Skin of body (tissue), 2 donors: ENCODE measurements around the gene CNPY3. TPM values are rescaled to one million over a fixed set of nuclear protein-coding genes. Genes with fewer than 3 reads are reported as not detected.
"Not testable (repeated sequence)": the region's sequence is repeated elsewhere in the genome, so short reads cannot be mapped to it uniquely, and the experiment has no call there.

ENCODE experiments used
- DNase-seq: peaks from one replicate; lab custom pipeline; 2025; lab: John Stamatoyannopoulos, UW
- total RNA-seq: library from RNA; depleted of rRNA; stranded (reverse); fragments of >200 nt; gene quantifications from one replicate; pipeline ENCODE4 v1.2.3, GENCODE V29; 2014

CNPY3 gene
- total RNA-seq, 1 donor from 2014 or later: 18.1 TPM

DNA sequence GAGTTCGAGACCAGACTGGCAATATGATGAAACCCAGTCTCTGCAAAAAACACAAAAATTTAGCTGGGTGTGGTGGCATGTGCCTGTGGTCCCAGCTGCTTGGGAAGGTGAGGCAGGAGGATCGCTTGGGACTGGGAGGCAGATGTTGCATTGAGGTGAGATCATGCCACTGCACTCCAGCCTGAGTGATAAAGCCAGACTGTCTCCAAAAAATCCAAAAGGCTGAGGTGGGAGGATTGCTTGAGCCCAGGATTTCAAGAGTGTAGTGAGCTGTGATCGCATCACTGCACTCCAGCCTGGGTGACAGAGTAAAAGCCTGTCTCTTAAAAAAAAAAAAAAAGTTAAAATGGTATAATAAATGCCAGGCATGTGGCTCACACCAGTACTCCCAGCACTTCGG lies 14.7 kb upstream of the CNPY3 start:
- DNase-seq: no peak

DNA sequence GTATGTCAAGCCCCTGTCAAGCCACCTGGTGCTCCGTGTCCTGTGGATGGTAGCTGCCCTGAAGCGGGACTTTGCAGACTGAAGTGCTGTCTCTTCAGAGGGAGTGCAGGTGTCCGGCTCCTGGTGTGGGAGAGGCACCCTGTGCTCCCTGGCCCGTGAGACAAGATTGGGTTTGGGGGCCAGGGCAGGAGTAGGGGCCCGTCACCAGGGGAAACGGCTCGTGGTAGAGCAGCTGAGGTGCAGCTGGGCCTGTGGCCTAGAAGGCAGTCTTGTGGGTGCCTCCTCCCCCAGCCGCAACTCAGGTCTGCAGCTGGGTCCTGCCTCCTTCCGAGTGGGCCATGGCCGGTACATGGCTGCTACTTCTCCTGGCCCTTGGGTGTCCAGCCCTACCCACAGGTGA lies 13.5 kb upstream of the CNPY3 start, which contains the start of gene PTCRA:
PTCRA (plus strand) TSS at position 322 of the 400 bp plus-strand sequence; CDS start at position 339, 17 bp downstream.
- no peak for DNase-seq

DNA sequence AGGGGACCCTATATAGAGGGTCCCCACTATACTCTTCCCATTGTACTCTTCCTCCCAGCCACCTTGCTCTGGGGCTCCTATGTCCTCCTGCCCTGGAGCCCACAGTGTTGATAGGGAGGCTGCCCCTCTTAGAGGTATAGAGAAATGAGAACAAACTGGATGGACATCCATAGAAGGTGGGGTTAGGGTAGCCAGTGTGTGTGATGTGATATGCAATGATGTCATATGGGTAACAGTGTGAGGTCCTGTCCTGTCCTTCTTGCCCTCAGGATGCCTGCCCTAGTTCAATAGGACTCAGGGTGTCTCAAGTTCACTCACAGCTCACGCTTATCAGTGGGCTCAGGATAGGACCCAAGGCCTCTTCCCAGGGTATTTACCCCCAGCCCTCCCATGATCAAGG lies 13.0 kb upstream of the CNPY3 start:
- DNase-seq: no peak

DNA sequence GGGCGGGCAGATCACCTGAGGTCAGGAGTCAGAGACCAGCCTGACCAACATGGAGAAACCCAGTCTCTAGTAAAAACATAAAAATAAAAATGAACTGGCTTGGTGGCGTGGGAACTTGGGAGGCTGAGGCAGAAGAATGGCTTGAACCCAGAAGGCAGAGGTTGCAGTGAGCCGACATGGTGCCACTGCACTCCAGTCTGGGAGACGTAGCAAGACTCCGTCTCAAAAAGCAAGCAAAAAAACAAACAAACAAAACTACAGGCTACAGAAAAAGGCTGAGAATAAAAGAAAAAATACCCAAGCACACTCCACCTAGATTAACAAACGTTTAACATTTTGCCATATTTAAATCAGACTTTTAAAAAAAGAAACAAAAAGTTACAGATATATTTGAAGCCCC lies 7.5 kb upstream of the CNPY3 start:
- no peak for DNase-seq

DNA sequence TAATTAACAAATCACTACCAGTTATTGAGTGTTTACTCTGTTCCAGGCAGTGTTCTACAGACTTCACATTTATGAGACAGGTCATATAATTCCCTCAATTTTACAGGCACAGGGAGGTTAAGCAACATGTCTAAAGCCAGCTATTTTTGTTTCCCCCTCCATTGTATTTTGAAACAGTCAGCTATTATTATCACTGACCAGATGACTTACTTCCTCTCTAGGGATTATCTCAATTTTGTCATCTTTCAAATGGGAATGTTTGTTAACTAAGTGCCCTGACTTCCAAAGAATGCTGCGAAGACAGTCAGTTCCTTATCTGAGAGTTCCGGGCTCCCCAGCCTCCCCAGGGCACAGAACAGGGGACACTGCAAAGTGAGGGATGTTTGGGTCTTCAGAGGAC lies 5.6 kb upstream of the CNPY3 start:
- DNase-seq: no peak

DNA sequence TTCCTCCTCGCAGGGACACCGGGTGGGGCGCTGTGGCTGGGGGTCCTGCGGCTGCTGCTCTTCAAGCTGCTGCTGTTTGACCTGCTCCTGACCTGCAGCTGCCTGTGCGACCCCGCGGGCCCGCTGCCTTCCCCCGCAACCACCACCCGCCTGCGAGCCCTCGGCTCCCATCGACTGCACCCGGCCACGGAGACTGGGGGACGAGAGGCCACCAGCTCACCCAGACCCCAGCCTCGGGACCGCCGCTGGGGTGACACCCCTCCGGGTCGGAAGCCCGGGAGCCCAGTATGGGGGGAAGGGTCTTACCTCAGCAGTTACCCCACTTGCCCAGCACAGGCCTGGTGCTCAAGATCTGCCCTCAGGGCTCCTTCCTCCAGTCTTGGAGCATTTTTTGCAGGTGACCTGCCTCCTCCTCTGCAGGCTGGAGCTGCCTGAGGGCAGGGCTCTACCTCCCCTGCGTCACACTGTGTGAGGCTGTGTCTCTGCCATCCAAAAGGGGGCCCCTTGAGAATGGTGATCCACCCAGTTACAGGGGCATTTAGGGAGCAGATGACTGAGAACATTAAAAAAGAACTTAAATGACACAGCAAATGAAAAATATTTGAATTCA lies 3.9 kb upstream of the CNPY3 start:
- DNase-seq: no peak

DNA sequence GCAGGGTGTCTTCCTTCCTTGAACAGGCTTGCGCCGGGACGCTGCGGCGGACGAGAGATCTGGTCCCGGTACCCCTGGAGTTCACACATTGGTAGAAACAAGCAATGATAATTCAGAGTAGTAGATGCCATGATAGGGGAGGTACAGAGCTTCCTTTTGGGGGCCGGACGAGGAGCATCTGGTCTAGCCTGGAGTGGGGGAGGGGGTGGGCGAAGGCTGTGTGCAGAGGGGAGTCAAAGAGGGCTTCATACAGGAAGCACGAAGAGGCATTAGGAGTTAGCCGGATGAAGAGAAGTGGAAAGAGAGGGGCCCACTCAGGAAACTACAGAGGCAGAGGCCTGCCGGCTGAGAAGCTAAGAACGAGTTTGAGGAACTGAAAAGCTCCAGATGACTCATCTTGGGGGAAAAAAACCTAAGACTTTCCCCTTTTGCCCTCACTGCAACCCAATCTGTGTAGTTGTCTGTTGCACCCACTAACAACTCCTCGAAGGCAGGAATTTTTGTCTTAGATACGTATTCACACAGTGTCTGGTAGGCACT lies 611 bp downstream of the CNPY3 start:
- DNase-seq: peak; percentile 68

DNA sequence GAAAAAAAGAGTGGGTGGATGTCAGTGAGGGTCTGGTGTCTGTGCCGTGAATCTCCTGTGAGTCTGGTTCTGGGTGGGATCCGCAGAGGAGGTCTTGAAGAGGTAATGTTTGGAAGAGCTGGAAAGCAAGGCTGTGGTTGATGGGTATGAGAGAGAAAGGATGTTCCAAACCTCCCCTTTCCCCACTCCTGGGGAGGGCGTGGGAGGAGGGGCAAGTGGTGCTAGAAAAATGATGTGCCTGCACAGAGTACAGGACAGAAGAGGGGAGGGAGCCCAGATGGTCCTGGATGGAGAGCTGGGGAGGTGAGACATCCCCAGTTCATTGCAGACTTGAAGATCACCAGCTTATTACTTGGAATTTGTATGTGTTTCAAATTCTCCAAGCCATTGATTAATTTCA lies 3.1 kb downstream of the CNPY3 start:
- no peak for DNase-seq

DNA sequence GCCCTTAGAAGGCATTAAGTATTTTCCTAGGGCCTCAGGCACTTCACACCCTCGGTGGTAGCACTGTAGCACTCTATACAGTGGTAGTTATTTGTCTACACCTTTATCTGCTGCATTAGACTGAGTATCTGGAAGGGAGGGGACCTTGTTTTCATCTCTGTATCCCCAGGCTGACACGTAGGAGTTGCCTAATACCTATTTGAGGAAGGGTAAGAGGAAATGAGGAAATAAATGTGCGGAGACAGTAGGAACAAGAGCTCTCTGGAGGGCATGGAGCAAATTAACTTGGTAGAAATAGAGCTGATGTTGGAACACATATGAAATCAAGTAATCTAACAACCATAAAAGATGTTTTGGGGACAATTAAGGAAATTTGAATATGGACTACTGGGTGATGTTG lies 3.9 kb downstream of the CNPY3 start:
- no peak for DNase-seq

DNA sequence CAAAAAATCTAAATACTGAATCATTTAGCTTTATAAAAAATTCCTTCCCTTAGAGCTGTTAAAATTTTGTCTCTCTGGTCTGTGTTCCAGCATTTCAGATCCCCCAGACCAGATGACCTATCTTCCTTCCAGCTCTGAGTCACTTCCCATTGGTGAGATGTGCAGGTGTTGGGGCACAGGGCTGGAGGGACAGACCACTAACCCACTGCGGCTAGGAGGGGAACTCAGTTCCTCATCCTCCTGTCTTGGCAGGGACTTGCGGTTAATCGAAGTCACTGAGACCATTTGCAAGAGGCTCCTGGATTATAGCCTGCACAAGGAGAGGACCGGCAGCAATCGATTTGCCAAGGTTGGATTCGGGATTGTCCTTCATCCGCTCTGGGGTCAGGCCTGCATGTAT lies 6.0 kb downstream of the CNPY3 start:
- no peak for DNase-seq

DNA sequence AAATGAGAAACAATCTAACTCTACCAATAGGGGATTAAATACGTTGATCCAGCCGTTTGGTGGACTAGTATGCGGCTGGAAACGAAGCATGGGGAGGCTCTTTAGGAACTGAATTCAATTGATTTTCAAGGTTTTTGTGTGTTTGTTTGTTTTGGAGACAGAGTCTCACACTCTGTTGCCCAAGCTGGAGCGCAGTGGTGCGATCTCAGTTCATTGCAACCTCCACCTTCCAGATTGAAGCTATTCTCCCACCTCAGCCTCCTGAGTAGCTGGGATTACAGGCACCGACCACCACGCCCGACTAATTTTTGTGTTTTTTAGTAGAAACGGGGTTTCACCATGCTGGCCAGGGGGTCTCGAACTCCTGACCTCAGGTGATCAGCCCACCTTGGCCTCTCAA lies 7.1 kb downstream of the CNPY3 start:
- DNase-seq: no peak

DNA sequence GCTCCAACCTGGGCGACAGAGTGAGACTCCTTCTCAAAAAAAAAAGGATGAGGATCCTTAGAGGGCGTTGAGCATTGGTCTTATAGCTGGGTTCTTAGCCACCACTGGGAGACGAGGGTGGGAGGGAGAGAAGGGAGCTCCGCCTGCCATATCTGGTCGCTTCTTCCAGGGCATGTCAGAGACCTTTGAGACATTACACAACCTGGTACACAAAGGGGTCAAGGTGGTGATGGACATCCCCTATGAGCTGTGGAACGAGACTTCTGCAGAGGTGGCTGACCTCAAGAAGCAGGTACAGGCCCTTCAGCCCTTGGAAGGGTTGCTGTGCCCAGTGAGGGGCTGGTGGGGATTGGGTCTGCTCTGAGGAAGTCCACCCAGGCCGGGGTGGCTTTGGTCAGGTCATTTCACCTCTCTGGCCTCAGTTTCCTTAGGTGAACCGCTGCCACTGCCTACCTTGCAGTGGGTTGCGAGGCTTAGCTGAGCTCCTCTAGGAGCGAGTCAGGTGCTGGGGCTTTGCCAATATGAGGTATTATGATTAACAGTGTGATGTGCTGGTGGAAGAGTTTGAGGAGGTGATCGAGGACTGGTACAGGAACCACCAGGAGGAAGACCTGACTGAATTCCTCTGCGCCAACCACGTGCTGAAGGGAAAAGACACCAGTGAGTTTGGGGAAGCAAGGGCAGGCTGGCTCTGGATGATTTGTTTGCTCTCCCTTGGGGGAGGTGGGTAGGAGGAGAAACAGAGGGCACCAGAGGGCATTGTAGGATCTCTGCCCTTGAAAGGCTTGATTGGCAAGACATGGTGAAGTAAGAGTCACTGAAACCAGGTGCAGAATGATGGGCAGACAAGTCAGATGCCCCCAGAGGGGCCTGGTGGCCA lies 8.5 kb downstream of the CNPY3 start:
- no peak for DNase-seq

DNA sequence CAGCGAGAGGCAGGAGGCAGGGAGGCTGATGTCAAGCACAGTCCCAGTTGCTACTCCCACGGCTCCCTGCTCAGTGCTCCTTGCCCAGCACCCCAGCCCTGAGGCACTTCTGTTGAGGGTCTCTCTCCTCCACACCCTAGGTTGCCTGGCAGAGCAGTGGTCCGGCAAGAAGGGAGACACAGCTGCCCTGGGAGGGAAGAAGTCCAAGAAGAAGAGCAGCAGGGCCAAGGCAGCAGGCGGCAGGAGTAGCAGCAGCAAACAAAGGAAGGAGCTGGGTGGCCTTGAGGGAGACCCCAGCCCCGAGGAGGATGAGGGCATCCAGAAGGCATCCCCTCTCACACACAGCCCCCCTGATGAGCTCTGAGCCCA lies 9.1 kb downstream of the CNPY3 start:
- DNase-seq: no peak

DNA sequence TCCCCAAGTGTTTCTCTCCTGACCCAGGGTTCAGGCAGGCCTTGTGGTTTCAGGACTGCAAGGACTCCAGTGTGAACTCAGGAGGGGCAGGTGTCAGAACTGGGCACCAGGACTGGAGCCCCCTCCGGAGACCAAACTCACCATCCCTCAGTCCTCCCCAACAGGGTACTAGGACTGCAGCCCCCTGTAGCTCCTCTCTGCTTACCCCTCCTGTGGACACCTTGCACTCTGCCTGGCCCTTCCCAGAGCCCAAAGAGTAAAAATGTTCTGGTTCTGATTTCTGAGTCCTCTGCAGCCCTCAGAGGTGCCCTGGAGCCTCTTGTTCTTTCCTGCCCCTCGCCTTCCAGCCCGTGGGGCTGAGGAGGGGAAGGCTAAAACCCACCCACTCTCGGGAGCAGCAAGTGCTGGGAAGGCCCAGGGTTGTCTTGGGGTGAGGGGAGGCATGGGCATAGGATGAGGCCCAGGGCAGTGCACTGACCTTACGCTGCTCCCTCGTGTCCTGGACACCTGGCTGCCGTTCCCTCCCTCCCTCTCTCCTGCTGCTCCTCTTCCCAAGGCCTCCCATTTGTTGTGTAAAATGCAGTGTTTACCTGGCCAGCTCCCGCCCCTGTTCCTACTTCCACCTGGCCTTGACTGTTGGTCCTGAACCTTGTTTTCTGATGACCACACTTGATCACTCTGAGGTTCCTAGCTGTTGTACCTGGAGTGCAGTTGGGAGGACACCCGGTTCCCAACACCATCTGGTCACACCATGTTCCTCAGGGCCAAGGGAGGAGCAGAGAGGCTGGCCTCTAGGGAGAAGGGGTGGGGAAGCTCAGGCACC lies 9.9 kb downstream of the CNPY3 start:
- no peak for DNase-seq

DNA sequence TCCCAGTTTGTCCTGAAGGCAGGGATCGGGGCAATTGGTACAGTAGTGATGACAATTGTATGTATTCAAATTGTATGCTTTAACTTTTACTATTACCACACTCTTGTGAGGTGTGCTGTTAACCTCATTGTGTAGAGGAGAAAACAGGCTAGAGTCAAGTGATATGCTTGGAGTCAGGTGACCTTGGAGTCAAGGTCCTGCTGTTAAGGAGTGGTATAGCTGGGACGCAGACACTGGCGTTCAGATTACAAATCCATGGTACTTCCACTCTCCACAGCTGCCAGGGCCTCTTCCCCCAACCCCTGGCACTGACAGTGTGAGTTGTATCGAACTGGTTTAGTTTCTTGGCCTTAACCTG lies 10.5 kb downstream of the CNPY3 start:
- no peak for DNase-seq

DNA sequence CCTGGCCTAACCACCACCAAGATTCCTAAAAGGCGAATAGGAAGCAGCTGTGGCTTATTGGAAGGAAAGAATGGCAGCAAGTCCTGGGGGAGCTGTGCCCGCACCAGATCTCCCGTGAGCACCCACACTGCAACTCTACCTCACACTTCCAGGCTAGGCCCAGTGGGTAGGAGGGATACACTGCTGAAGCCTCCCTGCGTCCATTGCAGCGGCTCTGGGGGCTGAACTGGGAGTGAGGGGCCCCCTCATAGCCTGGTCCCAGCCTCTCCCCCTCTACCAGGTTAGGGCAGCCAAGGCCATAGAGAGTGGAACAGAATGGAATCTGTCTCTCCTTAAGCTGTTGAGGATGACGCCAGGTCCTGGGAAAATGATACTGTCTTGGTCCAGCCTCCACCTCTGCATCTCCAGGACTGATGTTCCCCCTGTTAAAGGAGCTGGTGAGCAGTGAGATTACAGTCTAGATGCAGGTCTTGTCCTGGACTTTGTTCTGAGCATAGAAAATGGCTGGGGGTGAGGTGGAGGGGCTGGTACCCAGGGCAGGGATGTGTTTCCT lies 11.3 kb downstream of the CNPY3 start:
- no peak for DNase-seq

DNA sequence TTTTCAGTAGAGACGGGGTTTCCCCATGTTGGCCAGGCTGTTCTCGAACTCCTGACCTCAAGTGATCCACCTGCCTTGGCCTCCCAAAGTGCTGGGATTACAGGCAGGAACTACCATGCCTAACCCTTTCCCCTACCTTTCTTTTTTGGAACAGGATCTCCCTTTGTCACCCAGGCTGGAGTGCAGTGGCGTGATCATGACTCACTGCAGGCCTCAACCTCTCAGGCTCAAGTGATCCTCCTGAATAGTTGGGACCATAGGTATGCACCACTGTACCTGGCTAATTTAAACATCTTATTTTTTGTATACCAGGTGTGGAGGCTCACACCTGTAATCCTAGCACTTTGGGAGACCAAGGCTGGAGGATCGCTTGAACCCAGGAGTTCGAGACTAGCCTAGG lies 12.1 kb downstream of the CNPY3 start:
- DNase-seq: not testable (repeated sequence)

DNA sequence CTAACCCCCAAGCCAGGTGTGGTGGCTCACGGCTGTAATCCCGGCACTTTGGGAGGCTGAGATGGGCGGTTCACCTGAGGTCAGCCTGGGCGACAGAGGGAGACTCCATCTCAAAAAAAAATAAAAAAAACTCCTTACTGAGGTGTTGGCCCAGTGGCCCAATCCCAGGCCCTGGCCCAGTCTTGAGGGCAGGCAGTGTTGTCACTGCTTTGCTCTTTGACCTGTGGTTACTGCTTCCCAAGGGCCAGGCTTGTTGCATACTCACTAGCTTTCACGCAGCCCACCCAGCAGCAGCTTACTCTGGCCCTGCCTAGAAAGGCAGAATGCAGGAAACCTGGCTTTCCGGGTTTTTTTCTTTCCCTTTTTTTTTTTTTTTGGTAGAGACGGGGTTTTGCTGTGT lies 13.2 kb downstream of the CNPY3 start:
- DNase-seq: no peak

DNA sequence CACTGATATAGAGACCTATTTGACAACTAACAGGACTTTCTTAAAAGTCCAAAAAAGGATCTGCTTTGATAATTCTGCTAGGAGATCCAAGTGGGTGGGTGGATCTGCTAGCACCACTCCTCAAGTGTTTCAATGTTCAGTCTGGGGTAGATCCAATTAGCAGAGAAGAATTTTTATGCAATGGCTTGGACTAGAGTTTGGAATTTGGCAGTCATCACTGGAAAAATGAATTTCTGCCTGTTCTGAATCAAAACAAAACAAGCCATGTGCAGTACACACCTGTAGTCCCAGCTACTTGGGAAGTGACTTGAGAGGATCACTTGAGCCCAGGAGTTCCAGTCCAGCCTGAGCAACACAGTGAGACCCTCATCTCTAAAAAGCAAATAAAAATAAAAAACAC lies 18.7 kb downstream of the CNPY3 start:
- DNase-seq: peak; percentile 5

DNA sequence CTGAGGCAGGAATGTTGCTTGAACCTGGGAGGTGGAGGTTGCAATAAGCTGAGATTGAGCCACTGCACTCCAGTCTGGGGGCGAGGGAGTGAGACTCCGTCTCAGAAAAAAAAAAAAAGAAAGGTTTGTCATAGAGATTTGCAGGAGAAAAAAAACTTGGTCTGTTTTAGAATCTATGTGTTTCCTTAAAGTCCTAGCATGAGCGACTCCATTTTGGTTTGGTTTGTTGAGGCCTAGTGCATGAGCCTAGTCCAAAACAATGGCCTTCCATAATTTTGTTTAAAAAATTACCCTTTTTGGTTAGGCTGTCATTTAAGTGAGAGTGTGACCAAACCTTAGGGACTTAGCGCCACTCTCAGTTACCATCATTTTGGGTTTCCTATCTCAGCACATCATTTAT lies 23.1 kb downstream of the CNPY3 start:
- DNase-seq: no peak

DNA sequence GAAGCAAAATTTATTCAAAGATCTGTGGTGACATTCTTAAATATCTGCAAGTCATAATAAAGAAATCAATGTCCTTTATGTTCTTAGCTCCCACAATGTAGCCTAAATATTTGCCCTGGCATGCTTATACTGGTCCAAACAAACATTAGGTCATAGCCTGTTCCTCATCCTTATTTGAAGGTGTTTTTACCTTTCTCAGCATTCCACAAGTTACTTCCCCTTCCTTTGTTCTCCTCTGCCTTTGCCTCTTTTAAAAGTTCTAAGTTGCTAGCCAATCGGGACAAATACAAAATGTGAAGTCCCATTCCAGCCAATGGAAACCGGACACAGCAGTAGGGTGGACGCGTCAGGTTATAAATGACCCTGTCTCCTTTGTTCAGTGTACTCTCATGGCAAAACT lies 25.1 kb downstream of the CNPY3 start:
- not testable (repeated sequence) for DNase-seq

DNA sequence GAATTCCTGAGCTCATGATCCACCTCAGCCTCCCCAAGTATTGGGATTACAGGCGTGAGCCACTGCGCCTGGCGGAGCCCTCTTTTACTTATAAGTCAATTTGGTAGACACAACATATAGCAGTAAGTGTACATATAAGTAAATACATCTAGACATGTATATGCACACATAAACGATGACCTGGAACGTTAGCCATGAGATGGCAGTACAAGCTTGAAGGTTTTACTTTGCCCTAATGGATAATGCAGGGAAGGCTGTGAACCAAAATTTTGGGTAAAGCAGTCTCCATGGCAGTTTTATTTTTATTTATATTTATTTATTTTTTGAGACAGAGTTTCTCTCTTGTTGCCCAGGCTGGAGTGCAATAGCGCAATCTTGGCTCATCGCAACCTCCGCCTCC lies 28.8 kb downstream of the CNPY3 start:
- DNase-seq: no peak
